ENCODE results near the gene MINDY4. TPM values are rescaled to one million over a fixed set of nuclear protein-coding genes. Genes with fewer than 3 reads are reported as not detected.
A peak's percentile ranks its signal among the peaks of the same experiment; 100 is the strongest.

Gene MINDY4
- total and polyA plus RNA-seq, 4 donors, result 0.93 to 6.1 (median 1.9) TPM

GRCh38 chr7:30741289-30741688 is 29.9 kb upstream of the MINDY4 start:
- H3K36me3 ChIP-seq (ENCODE audit: control insufficient read depth in 4 of 4, insufficient read depth in 3 of 4, low read depth in 1 of 4, low read length in 3 of 4), result no peaks in the 10 kb centered on the region
- WGBS, result 85% methylated on average over 8 of the region's 8 CpGs
- H3K27me3 ChIP-seq (ENCODE audit: control insufficient read depth in 4 of 4, insufficient read depth in 4 of 4, low read length in 3 of 4), result no peaks in the 10 kb centered on the region
- no peaks in the 10 kb centered on the region for H3K4me1 ChIP-seq (ENCODE audit: control insufficient read depth in 4 of 4, insufficient read depth in 4 of 4, low read length in 3 of 4)
- H3K4me3 ChIP-seq (ENCODE audit: low read depth in 1 of 3, low read length in 3 of 3), result no peak overlapping the region
- TF ChIP-seq NR2F2 (IDR thresholded peaks at IDR 0.05) (no peak), FOXA2 (IDR thresholded peaks at IDR 0.05) (no peak), RXRA (IDR thresholded peaks at IDR 0.05) (no peak), SP1 (IDR thresholded peaks at IDR 0.05) (no peak), EGR1 (IDR thresholded peaks at IDR 0.05; ENCODE audit: low read depth in 2 of 2) (no peak), HNF4G (IDR thresholded peaks at IDR 0.05) (no peak), RAD21 (IDR thresholded peaks at IDR 0.05) (no peak), GABPA (IDR thresholded peaks at IDR 0.05 in 1 of 2, conservative IDR thresholded peaks at IDR 0.05 in 1 of 2) (no peak)
- TF ChIP-seq, protein P1, sequence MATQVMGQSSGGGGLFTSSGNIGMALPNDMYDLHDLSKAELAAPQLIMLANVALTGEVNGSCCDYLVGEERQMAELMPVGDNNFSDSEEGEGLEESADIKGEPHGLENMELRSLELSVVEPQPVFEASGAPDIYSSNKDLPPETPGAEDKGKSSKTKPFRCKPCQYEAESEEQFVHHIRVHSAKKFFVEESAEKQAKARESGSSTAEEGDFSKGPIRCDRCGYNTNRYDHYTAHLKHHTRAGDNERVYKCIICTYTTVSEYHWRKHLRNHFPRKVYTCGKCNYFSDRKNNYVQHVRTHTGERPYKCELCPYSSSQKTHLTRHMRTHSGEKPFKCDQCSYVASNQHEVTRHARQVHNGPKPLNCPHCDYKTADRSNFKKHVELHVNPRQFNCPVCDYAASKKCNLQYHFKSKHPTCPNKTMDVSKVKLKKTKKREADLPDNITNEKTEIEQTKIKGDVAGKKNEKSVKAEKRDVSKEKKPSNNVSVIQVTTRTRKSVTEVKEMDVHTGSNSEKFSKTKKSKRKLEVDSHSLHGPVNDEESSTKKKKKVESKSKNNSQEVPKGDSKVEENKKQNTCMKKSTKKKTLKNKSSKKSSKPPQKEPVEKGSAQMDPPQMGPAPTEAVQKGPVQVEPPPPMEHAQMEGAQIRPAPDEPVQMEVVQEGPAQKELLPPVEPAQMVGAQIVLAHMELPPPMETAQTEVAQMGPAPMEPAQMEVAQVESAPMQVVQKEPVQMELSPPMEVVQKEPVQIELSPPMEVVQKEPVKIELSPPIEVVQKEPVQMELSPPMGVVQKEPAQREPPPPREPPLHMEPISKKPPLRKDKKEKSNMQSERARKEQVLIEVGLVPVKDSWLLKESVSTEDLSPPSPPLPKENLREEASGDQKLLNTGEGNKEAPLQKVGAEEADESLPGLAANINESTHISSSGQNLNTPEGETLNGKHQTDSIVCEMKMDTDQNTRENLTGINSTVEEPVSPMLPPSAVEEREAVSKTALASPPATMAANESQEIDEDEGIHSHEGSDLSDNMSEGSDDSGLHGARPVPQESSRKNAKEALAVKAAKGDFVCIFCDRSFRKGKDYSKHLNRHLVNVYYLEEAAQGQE (IDR thresholded peaks at IDR 0.05), result no peak
- TF ChIP-seq, protein P2, sequence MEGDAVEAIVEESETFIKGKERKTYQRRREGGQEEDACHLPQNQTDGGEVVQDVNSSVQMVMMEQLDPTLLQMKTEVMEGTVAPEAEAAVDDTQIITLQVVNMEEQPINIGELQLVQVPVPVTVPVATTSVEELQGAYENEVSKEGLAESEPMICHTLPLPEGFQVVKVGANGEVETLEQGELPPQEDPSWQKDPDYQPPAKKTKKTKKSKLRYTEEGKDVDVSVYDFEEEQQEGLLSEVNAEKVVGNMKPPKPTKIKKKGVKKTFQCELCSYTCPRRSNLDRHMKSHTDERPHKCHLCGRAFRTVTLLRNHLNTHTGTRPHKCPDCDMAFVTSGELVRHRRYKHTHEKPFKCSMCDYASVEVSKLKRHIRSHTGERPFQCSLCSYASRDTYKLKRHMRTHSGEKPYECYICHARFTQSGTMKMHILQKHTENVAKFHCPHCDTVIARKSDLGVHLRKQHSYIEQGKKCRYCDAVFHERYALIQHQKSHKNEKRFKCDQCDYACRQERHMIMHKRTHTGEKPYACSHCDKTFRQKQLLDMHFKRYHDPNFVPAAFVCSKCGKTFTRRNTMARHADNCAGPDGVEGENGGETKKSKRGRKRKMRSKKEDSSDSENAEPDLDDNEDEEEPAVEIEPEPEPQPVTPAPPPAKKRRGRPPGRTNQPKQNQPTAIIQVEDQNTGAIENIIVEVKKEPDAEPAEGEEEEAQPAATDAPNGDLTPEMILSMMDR (IDR thresholded peaks at IDR 0.05; ENCODE audit: low read depth, low read length, missing input control), result no peak
- no peak overlapping the region for H3K27ac ChIP-seq (ENCODE audit: low read depth in 1 of 2, low read length in 2 of 2)
- no peaks in the 10 kb centered on the region for H3K9me3 ChIP-seq (ENCODE audit: control insufficient read depth in 4 of 4, low read length in 3 of 4)
- DNase-seq (ENCODE audit: low spot score), result no peak
- no peak overlapping the region for H3K9ac ChIP-seq (ENCODE audit: low read depth in 1 of 2, low read length in 2 of 2)

GRCh38 chr7:30743371-30744074 is 27.7 kb upstream of the MINDY4 start:
- H3K36me3 ChIP-seq (ENCODE audit: control insufficient read depth in 4 of 4, insufficient read depth in 3 of 4, low read depth in 1 of 4, low read length in 3 of 4), result no peaks in the 10 kb centered on the region
- H3K9ac ChIP-seq (ENCODE audit: low read depth in 1 of 2, low read length in 2 of 2), result no peak overlapping the region
- no peak for DNase-seq (ENCODE audit: low spot score)
- H3K27me3 ChIP-seq (ENCODE audit: control insufficient read depth in 4 of 4, insufficient read depth in 4 of 4, low read length in 3 of 4), result no peaks in the 10 kb centered on the region
- H3K27ac ChIP-seq (ENCODE audit: low read depth in 1 of 2, low read length in 2 of 2), result no peak overlapping the region
- no peaks in the 10 kb centered on the region for H3K9me3 ChIP-seq (ENCODE audit: control insufficient read depth in 4 of 4, low read length in 3 of 4)
- no peaks in the 10 kb centered on the region for H3K4me1 ChIP-seq (ENCODE audit: control insufficient read depth in 4 of 4, insufficient read depth in 4 of 4, low read length in 3 of 4)
- WGBS, result 72% methylated on average over 8 of the region's 8 CpGs
- H3K4me3 ChIP-seq (ENCODE audit: low read depth in 1 of 3, low read length in 3 of 3), result no peak overlapping the region
- TF ChIP-seq, protein P3, sequence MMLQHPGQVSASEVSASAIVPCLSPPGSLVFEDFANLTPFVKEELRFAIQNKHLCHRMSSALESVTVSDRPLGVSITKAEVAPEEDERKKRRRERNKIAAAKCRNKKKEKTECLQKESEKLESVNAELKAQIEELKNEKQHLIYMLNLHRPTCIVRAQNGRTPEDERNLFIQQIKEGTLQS (IDR thresholded peaks at IDR 0.05), result no peak
- peak; percentile 57 to 62 for TF ChIP-seq RAD21 (IDR thresholded peaks at IDR 0.05)

- Histone ChIP-seq H3K4me1 (ENCODE audit: control insufficient read depth in 4 of 4, insufficient read depth in 4 of 4, low read length in 3 of 4) (no peaks in the 10 kb centered on the region), H3K9me3 (ENCODE audit: control insufficient read depth in 4 of 4, low read length in 3 of 4) (no peaks in the 10 kb centered on the region), H3K27ac (ENCODE audit: low read depth in 1 of 2, low read length in 2 of 2) (no peak overlapping the region), H3K36me3 (ENCODE audit: control insufficient read depth in 4 of 4, insufficient read depth in 3 of 4, low read depth in 1 of 4, low read length in 3 of 4) (no peaks in the 10 kb centered on the region), H3K27me3 (ENCODE audit: control insufficient read depth in 4 of 4, insufficient read depth in 4 of 4, low read length in 3 of 4) (no peaks in the 10 kb centered on the region), H3K9ac (ENCODE audit: low read depth in 1 of 2, low read length in 2 of 2) (no peak overlapping the region), H3K4me3 (ENCODE audit: low read depth in 1 of 3, low read length in 3 of 3) (no peak overlapping the region)
- 90% methylated on average over 12 of the region's 12 CpGs for WGBS
- TF ChIP-seq, protein P3 (IDR thresholded peaks at IDR 0.05), result no peak
- TF ChIP-seq HNF4G (IDR thresholded peaks at IDR 0.05), result no peak
- no peak for DNase-seq (ENCODE audit: low spot score)
Observed at GRCh38 chr7:30744075-30744417, 27.2 kb upstream of the MINDY4 start.
